H9 (cell line): ENCODE results near the gene SEPTIN12. TPM values are rescaled to one million over a fixed set of nuclear protein-coding genes. Genes with fewer than 3 reads are reported as not detected.

Experiments
- DNase-seq: peaks from one replicate; pipeline ENCODE4 v3.0.0-alpha.2; 2017
- H2AFZ ChIP-seq: one replicate; pipeline ENCODE4 v1.6.1; 2013; ENCODE audit warnings: mild to moderate bottlenecking, low read length, control low read depth, moderate library complexity
- H2AK5ac ChIP-seq: 2 replicates; pipeline ENCODE4 v1.6.1; 2013; ENCODE audit warnings: low read length, control low read depth, mixed read lengths; ENCODE audit not compliant: insufficient read length
- H2BK120ac ChIP-seq: one replicate; pipeline ENCODE4 v1.6.1; 2013; ENCODE audit warnings: low read depth, mild to moderate bottlenecking, low read length, control low read depth, inconsistent platforms; ENCODE audit not compliant: poor library complexity, severe bottlenecking
- H2BK12ac ChIP-seq: 2 replicates; pipeline ENCODE4 v1.6.1; 2013; ENCODE audit warnings: low read length, control low read depth, mixed read lengths, low read depth; ENCODE audit not compliant: insufficient read length
- H2BK15ac ChIP-seq: 2 replicates; pipeline ENCODE4 v1.6.1; 2013; ENCODE audit warnings: low read depth, low read length, control low read depth
- H2BK20ac ChIP-seq: one replicate; pipeline ENCODE4 v1.6.1; 2013; ENCODE audit warnings: low read depth, mild to moderate bottlenecking, low read length, control low read depth, inconsistent platforms; ENCODE audit not compliant: poor library complexity, severe bottlenecking
- H2BK5ac ChIP-seq: 2 replicates; pipeline ENCODE4 v1.6.1; 2013; ENCODE audit warnings: low read length, control low read depth, mixed read lengths; ENCODE audit not compliant: insufficient read length
- H3K14ac ChIP-seq: 2 replicates; pipeline ENCODE4 v1.6.1; 2013; ENCODE audit warnings: low read length, control low read depth; ENCODE audit not compliant: insufficient read depth
- H3K18ac ChIP-seq: 2 replicates; pipeline ENCODE4 v1.6.1; 2013; ENCODE audit warnings: low read depth, mild to moderate bottlenecking, mixed read lengths, low read length, control low read depth; ENCODE audit not compliant: insufficient read length
- H3K23ac ChIP-seq: 2 replicates; pipeline ENCODE4 v1.6.1; 2013; ENCODE audit warnings: low read length, control low read depth, mixed read lengths, low read depth; ENCODE audit not compliant: insufficient read length
- H3K23me2 ChIP-seq: 2 replicates; pipeline ENCODE4 v1.6.1; 2013; ENCODE audit warnings: low read depth, mild to moderate bottlenecking, mixed read lengths, low read length, control low read depth; ENCODE audit not compliant: insufficient read length, poor library complexity, severe bottlenecking
- H3K27ac ChIP-seq: 2 replicates; pipeline ENCODE4 v1.5.1; 2013; ENCODE audit warnings: low read length, control low read depth, mixed read lengths, low read depth; ENCODE audit not compliant: insufficient read length
- H3K27me3 ChIP-seq: 2 replicates; pipeline ENCODE4 v1.6.1; 2013; ENCODE audit warnings: low read length, control low read depth, inconsistent platforms; ENCODE audit not compliant: insufficient read depth
- H3K4ac ChIP-seq: 2 replicates; pipeline ENCODE4 v1.6.1; 2013; ENCODE audit warnings: low read depth, mild to moderate bottlenecking, control low read depth, inconsistent platforms, low read length, moderate library complexity
- H3K4me1 ChIP-seq: 2 replicates; pipeline ENCODE4 v1.6.1; 2013; ENCODE audit warnings: low read length, control low read depth, inconsistent platforms; ENCODE audit not compliant: insufficient read depth
- H3K4me2 ChIP-seq: 2 replicates; pipeline ENCODE4 v1.6.1; 2013; ENCODE audit warnings: low read length, control low read depth, mixed read lengths; ENCODE audit not compliant: insufficient read length, insufficient read depth
- H3K56ac ChIP-seq: 2 replicates; pipeline ENCODE4 v1.6.1; 2013; ENCODE audit warnings: low read depth, mild to moderate bottlenecking, mixed read lengths, low read length, control low read depth; ENCODE audit not compliant: insufficient read length
- H3K79me1 ChIP-seq: 2 replicates; pipeline ENCODE4 v1.6.1; 2013; ENCODE audit warnings: low read depth, mild to moderate bottlenecking, moderate library complexity, low read length, control low read depth, inconsistent platforms; ENCODE audit not compliant: insufficient read depth, poor library complexity, severe bottlenecking
- H3K79me2 ChIP-seq: 2 replicates; pipeline ENCODE4 v1.6.1; 2013; ENCODE audit warnings: low read length, control low read depth, inconsistent platforms; ENCODE audit not compliant: insufficient read depth
- H3K9ac ChIP-seq: 2 replicates; pipeline ENCODE4 v1.6.1; 2013; ENCODE audit warnings: low read length, control low read depth, mixed read lengths; ENCODE audit not compliant: insufficient read length; ENCODE audit errors: extremely low read depth
- H3K9me3 ChIP-seq: one replicate; pipeline ENCODE4 v1.6.1; 2013; ENCODE audit warnings: low read depth, low read length, inconsistent platforms; ENCODE audit not compliant: control insufficient read depth
- H3T11ph ChIP-seq: one replicate; pipeline ENCODE4 v1.6.1; 2013; ENCODE audit warnings: mild to moderate bottlenecking, low read length, control low read depth, inconsistent platforms
- H4K20me1 ChIP-seq: one replicate; pipeline ENCODE4 v1.6.1; 2013; ENCODE audit not compliant: control insufficient read depth, insufficient read length, insufficient read depth
- H4K5ac ChIP-seq: 2 replicates; pipeline ENCODE4 v1.6.1; 2013; ENCODE audit warnings: low read depth, mild to moderate bottlenecking, mixed read lengths, low read length, control low read depth; ENCODE audit not compliant: insufficient read length
- H4K8ac ChIP-seq: replicated peaks from 2 replicates; pipeline ENCODE4 v1.6.1; 2013; ENCODE audit warnings: low read length, control low read depth, mixed read lengths, low read depth; ENCODE audit not compliant: insufficient read length
- H4K91ac ChIP-seq: 2 replicates; pipeline ENCODE4 v1.6.1; 2013; ENCODE audit warnings: low read depth, mild to moderate bottlenecking, moderate library complexity, mixed read lengths, low read length, control low read depth; ENCODE audit not compliant: insufficient read length
- H3K27ac Mint-ChIP-seq, 3 experiments: 2 replicates in 2 of 3; 3 replicates in 1 of 3; pipeline ENCODE4 v1.8.0; 2020 to 2021; ENCODE audit warnings: mixed read lengths in 3 of 3, mild to moderate bottlenecking in 1 of 3, moderate library complexity in 1 of 3
- H3K27me3 Mint-ChIP-seq: 2 replicates; pipeline ENCODE4 v1.8.0; 2021; ENCODE audit warnings: low read depth, mild to moderate bottlenecking, moderate library complexity, mixed read lengths
- H3K36me3 Mint-ChIP-seq, 3 experiments: 2 replicates in 2 of 3; 3 replicates in 1 of 3; pipeline ENCODE4 v1.8.0; 2020 to 2021; ENCODE audit warnings: low read depth in 3 of 3, mixed read lengths in 3 of 3; ENCODE audit not compliant: insufficient read depth in 1 of 3
- H3K4me1 Mint-ChIP-seq, 2 experiments: 2 replicates each; pipeline ENCODE4 v1.8.0; 2020; ENCODE audit warnings: mixed read lengths in 2 of 2
- H3K4me3 Mint-ChIP-seq, 2 experiments: 2 replicates in 1 of 2; 3 replicates in 1 of 2; pipeline ENCODE4 v1.8.0; 2020 to 2021; ENCODE audit warnings: mild to moderate bottlenecking in 2 of 2, mixed read lengths in 2 of 2, moderate library complexity in 1 of 2
- H3K9me3 Mint-ChIP-seq, 2 experiments: 2 replicates in 1 of 2; 3 replicates in 1 of 2; pipeline ENCODE4 v1.8.0; 2020; ENCODE audit warnings: mild to moderate bottlenecking in 2 of 2, mixed read lengths in 2 of 2, moderate library complexity in 1 of 2
- WGBS: extraction: QIAGEN DNeasy Blood & Tissue Kit; methylation state at CpG from one replicate; pipeline ENCODE4 v1.1.7; 2013; ENCODE audit warnings: missing lambda C conversion rate, low lambda C conversion rate, mixed read lengths; ENCODE audit not compliant: insufficient read length; ENCODE audit errors: extremely low coverage; 5-methylcytosine and 5-hydroxymethylcytosine counted together
- total RNA-seq: library from RNA; stranded (reverse); gene quantifications from 2 replicates; pipeline ENCODE4 v1.2.1, GENCODE V29; 2021
- TF ChIP-seq, protein P1 (sequence below): fragments of 200-600 bp; sonication (generic); conservative IDR thresholded peaks from 3 replicates; pipeline ENCODE4 v1.8.0; 2021; ENCODE audit warnings: antibody characterized with exemption, mild to moderate bottlenecking

The SEPTIN12 gene
- total RNA-seq, 1 experiment from 2014 or later: 0.48 TPM

DNA sequence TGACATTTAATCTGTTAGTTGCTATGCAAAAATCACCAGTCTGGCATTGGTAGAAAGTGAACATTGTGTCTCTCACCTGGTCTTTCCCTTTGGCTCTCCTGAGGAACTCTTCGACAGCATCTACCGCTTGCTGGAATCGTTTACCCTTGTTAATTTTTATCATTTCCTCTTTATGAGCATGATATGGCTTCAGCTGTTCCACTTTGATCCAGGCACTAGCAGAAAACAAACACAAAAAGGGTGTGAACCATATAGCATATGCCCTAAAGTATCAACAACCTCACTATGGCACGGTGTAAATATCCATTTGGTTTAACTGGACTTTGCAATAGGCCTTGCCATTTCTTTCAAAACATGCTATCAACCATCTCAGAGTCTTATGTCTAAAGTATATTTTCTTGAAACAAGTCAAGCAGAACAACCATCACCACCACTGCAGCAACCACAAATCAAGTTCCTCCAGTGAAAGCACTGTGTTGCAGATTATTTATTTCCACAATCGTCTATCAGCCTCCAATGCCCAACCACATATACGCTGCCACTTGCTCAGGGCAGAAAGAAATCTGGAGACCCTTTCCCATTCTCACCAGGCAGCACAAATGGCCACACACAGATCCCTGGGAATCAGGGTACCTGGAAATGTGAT lies 44.7 kb upstream of the SEPTIN12 start:
- Histone ChIP-seq H4K5ac (no peak overlapping the region), H2AFZ (no peak overlapping the region), H3T11ph (no peak overlapping the region), H2BK120ac (no peak overlapping the region), H2BK5ac (no peak overlapping the region), H3K79me1 (no peaks in the 10 kb centered on the region), H3K23ac (no peak overlapping the region), H3K27me3 (no peaks in the 10 kb centered on the region), H2BK12ac (no peak overlapping the region), H3K79me2 (peaks cover 3% of the 10 kb centered on the region; the same call in 1 of the 2 replicates), H2BK15ac (no peak overlapping the region), H4K91ac (no peak overlapping the region), H3K56ac (no peak overlapping the region), H3K9me3 (no peaks in the 10 kb centered on the region), H4K20me1 (no peaks in the 10 kb centered on the region), H3K27ac (no peak overlapping the region), H3K9ac (no peak overlapping the region), H3K23me2 (no peaks in the 10 kb centered on the region), H3K14ac (no peak overlapping the region), H3K18ac (no peak overlapping the region), H3K4me2 (no peak overlapping the region), H3K4me1 (no peaks in the 10 kb centered on the region), H2BK20ac (no peak overlapping the region), H2AK5ac (no peak overlapping the region), H4K8ac (no peak overlapping the region), H3K4ac (no peak overlapping the region)
- Mint-ChIP-seq H3K36me3 (peaks cover 21 to 69% (median 59%) of the 10 kb centered on the region in 3 experiments; a peak in 6 of 7 replicates), H3K4me1 (no peaks in the 10 kb centered on the region), H3K27ac (no peak overlapping the region), H3K4me3 (no peak overlapping the region), H3K27me3 (no peaks in the 10 kb centered on the region), H3K9me3 (no peaks in the 10 kb centered on the region)
- no peak for DNase-seq
- no CpG with 5 or more reads among the region's 6 CpGs for WGBS
- TF ChIP-seq, protein P1, sequence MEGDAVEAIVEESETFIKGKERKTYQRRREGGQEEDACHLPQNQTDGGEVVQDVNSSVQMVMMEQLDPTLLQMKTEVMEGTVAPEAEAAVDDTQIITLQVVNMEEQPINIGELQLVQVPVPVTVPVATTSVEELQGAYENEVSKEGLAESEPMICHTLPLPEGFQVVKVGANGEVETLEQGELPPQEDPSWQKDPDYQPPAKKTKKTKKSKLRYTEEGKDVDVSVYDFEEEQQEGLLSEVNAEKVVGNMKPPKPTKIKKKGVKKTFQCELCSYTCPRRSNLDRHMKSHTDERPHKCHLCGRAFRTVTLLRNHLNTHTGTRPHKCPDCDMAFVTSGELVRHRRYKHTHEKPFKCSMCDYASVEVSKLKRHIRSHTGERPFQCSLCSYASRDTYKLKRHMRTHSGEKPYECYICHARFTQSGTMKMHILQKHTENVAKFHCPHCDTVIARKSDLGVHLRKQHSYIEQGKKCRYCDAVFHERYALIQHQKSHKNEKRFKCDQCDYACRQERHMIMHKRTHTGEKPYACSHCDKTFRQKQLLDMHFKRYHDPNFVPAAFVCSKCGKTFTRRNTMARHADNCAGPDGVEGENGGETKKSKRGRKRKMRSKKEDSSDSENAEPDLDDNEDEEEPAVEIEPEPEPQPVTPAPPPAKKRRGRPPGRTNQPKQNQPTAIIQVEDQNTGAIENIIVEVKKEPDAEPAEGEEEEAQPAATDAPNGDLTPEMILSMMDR: no peak
